HG03060 (cell line): ENCODE measurements around the gene MIPEP.
A peak's percentile ranks its signal among the peaks of the same experiment; 100 is the strongest.
"Not testable (repeated sequence)": the region's sequence is repeated elsewhere in the genome, so short reads cannot be mapped to it uniquely, and the experiment has no call there.

ENCODE experiments used
- ATAC-seq: cut with Tn5 transposase; IDR thresholded peaks from one replicate; pipeline ENCODE4 v1.9.1; 2021; ENCODE audit warnings: low read depth, moderate number of reproducible peaks; ENCODE audit not compliant: unreplicated experiment

MIPEP gene

GRCh38 chr13:23889615-23890607 is 711 bp upstream of the MIPEP start:
- peak; percentile 7 for ATAC-seq

DNA sequence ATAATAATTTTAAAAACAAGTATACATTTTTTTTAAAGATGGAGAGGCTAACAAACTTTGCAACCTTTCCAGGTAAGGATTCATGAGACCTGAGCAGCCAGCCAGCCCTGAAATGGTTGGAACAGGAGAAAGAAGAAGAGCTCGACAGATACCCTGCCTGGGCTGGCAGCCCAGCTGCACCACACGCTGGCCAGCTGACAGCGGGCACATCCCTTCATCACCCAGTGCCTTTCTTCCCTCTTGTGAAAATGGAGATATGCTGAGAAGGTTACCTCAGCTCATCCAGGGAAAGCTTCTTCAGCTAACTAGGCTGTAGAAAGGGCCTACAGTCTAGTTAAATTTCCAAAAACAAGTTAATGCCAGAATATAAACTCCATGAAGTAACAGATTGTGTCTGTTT is 4.8 kb downstream of the MIPEP start:
- ATAC-seq, result not testable (repeated sequence)

DNA sequence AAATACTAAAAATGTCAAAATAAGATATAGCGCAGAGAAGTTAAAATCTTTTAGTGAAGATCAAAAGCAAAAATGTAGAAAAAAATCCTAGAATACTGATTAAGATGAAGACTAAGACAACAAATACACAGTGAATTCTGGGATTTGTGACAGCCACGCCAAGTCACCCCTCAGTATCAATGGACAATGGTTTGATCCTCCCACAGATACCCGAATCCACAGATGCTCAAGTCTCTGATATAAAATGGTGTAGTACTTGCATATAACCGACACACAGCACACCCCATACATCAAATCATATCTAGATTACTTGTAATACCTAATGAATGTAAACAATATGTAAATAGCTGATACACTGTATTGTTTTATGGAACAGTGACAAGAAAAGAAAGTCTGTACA is 5.9 kb downstream of the MIPEP start:
- no peak for ATAC-seq

DNA sequence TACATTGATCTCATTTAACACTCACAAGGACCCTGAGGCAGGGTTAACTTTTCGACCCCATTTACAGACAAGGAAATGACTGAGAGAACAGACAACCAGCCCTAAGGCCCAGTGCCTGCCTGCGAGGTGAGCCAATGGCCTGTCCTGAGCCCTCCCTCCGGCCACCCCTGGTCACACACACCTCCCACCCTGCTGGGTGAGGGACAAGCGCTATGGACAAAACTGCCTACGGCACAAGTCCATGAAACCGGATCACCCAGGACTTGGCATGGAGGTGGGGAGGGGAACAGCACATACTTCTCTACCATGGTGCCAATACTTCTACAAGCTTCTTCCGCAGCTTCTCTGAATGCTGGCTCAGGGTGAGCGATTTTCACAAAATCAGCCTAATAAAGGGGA is 7.8 kb downstream of the MIPEP start:
- not testable (repeated sequence) for ATAC-seq

DNA sequence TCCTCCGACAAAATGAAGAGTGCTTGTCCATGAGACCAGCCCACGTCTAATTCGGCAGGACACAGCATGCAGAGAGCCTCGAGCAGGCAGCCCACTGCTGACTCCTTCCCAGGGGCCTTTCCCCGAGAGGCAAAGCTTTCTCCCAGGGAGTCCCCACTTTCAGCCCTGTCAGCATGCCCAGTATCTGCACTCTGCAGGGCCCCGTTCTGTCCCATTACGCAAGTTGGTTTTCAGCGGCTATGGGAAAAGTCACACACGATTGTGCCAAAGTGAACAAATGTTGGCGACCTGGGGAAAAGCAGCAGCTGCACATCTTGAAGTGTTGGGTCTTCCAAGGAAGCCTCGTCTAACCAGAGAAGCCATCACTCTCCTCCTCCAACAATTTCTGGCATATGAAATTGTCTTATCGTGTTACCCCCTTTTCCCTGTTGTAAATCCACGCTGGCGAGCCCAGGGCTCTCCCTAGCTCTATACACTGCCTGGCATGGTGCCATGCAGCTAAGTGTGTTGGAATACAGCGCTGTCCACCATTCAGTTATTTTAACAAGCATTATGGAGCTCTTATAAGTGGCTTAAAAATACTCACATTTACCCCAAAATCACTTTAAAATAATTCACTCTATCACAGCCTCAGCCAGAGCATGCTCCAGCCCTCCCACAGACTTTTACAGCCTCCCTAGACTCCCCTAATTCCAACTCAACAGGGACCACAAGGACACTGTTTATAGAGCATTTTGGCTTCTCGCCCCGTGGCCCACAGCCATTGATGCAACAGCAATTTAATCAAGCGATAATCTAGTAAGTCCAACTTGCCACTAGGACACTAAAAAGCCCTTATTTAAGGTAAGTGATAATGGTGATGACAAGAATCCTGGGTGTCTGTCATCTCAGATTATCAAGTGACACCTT is 8.5 kb downstream of the MIPEP start:
- ATAC-seq, result not testable (repeated sequence)

DNA sequence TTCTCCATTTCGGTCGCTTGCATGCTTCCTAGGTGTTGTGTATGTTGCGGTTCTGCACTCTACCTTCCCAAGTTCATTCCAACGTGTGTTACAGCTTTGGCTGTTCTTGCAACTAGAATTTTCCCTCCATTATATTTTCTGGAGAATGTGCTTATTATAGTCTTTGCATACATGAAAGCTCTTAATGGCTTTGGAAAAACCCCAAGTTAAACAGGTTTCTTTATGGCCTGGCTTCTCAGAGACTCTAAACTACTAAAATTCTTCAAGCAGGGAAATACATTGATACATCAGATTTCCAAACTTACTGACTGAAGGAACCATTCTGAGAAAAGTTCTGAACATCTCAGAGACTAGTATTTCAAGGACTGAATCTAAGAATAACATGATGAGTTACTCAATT is 11.9 kb downstream of the MIPEP start:
- ATAC-seq, result no peak

DNA sequence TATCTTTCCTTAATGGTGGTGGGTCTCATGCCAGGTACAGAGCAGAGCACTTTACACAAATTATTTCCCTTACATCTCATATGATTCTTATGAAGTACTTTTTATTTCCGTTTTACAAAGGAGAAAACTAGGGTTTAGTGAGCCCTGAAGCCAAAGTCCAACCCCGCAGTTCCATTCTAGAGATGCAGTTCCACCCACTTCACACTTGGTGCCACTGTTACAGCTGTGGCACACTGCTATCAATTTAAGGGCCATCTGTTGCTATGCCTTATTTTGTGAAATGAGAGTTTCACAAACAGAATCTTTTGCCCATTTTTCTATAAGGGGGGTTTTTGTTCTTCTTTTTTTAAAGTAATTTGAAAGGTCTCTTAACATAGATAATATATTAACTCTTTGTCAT is 12.9 kb downstream of the MIPEP start:
- ATAC-seq, result no peak

DNA sequence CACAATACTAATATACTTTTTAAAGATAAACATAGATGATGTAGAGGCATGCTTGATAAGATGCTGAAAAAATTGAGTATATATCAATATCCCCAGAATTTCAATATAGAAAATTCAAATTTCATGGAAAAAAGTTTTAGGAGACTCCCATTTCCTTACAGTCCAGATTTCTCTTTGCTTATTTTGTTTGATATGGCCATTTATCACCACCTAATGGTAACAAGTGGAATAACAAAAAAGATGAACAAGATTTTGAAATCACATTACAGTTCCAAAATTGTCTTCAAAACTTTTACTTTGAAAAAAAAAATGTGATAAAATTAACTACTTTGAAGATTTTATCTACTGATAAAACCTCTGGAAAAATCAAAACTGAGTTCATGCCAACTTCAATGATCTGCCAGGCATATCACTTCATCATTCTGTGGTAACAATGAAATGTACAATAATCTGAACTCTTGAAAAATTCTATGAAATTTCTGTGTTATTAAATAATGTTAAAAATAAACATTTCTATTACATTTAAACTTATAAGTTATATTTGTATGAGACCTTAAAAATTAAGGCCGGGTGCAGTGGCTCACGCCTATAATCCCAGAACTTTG is 17.5 kb downstream of the MIPEP start:
- ATAC-seq, result no peak

- no peak for ATAC-seq
These were observed 18.7 kb downstream of the MIPEP start for GRCh38 chr13:23870356-23871140.

DNA sequence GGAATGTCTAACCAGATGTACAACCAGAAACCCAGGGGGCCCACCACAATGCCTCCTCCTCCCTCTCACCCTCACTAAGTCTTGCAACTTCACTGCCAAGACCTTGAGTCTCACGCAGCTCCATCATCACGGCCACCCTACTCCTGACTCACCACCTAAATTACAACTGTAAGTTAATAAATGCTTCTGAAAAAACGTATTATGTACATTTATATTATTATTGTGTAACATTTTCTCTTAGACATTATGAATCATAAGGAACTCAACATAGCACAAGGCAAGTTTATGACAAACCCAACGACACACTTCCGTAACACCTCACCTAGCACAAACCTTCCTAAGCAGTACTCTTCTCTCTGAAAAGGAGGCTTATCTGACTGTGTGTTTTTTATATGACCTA is 20.7 kb downstream of the MIPEP start:
- ATAC-seq, result no peak

DNA sequence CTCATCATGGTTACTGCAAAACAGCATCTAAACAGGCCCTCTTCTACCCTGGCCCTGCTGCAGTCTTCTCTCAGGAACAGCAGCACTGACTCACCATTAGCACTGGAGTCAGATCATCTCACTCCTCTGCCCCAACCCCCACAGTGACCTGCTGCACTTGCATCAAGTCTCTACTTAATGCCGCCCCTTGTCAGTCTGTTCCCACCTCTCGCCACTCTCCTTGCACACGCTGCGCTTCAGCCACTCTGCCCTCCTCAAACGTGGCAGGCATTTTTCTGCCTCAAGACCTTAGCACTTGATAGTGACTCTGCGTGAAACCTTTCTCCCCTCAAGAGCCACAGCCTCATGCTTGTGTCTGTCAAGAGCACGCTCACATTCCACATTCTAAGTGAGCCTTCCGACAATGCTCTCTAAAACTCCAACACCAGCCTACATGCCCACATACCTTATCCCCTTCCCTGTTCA is 22.1 kb downstream of the MIPEP start:
- ATAC-seq, result no peak

DNA sequence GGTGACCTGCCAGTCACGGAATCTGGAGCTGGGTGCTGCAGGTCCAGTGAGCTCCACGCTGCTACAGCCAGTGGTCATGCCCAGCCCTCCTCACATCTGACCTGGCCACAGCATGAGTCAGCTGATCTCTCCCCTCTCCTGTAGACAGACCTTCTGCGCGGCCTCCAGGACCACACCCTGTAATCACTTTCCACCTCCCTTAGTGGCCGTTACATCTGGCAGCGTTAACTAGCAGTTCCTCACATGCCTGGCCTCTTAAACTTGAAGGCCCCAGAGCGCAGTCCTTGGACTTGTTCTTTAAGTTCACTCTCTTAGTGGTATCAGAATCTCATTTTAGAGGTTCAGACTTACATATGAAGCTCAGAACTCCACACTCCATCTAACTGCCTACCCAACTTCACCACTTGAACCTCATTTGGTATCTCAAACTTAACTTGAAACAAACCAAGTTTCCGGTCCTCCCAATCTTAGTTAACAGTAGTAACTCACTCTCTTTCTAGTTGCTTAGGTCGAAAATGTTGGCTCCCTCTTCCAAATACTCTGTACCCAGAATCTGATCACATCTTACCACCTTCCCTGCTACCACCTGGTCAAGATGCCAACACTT is 22.7 kb downstream of the MIPEP start:
- ATAC-seq, result no peak

- no peak for ATAC-seq
These were observed 23.3 kb downstream of the MIPEP start for GRCh38 chr13:23865906-23866305.

DNA sequence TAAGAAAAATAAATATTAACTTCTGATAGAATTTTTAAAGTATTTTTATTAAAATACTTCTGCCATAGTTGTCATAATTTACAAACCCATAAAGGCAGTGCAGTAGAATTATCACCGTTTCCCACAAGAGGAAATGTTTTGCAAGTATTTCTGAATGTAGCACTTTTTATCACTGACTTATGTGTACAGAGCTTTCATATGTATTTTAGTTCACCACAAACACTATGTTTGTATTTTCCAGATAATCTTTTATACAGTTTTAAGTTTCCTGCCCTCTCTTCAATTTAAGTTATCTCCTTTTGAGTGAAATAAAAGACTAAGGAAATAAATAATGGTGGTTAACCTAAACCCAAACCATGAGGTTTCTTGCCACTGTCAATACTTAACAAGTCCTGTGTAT is 24.2 kb downstream of the MIPEP start:
- ATAC-seq, result no peak

- ATAC-seq, result no peak
These were observed 27.9 kb downstream of the MIPEP start for GRCh38 chr13:23861310-23861709.

GRCh38 chr13:23859904-23860303 is 29.3 kb downstream of the MIPEP start:
- ATAC-seq, result no peak

GRCh38 chr13:23859455-23859854 is 29.7 kb downstream of the MIPEP start:
- ATAC-seq, result no peak

- ATAC-seq, result no peak
These were observed 30.7 kb downstream of the MIPEP start for GRCh38 chr13:23858546-23858945.

- no peak for ATAC-seq
These were observed 33.0 kb downstream of the MIPEP start for GRCh38 chr13:23856008-23856750.
